ENCODE results near the gene TXN2.
"Not testable (repeated sequence)": the region's sequence is repeated elsewhere in the genome, so short reads cannot be mapped to it uniquely, and the experiment has no call there.

The TXN2 gene

DNA sequence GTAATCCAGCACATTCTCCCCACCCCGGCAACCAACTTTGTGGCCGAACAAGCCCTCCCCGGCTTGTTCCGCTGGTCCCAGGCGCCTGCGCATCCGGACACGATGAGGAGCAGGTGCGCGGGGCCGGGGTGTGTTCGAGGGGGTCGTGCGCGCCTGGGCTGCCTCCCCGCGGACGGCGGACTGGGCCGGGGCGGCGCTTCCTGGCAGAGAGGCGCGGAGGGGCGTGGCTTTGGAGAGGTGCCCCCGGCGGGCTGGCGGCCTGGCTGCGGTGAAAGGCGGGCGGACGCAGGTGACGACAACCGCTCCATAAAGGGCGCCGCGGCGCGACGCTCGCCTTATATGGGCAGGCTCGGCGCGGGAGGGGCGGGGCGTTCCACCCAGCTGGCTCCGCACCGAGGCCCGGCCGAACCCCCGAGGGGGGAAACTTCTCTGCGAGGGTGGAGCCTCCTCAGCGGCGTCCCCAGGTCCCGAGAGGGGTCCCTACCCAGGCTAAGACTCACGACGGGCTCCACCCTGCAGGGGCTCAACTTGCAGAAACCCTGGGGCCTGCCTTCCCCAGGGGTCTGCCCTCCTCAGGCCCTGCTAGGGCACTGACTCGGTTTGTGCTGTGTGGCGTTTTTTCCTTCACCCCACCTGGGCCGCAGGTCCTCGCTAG lies 26.4 kb downstream of the TXN2 start:
- peak; percentile 94 for DNase-seq

DNA sequence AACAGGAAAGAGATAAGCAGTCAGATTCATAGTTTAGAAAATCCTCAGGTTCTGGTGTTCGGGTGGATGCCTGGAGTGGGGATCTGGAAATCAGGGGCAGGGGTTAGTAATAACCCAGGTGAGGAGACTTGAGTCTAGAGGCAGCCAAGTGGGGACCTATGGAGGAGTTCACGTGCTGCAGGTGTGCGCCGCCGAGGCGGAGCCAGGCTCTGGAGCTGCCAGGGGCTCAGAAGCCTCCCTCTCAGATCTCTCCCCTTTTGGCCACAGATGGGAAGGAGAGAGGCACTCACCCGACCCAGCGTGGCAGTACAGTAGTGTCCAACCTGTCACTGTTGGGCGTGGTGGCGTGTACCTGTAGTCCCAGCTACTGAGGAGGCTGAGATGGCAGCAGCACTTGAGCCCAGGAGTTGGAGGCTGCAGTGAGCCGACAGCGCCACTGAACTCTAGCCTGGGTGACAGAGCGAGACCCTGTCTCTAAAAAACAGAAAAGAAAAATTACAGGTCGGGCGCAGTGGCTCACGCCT lies 27.5 kb downstream of the TXN2 start:
- no peak for DNase-seq

DNA sequence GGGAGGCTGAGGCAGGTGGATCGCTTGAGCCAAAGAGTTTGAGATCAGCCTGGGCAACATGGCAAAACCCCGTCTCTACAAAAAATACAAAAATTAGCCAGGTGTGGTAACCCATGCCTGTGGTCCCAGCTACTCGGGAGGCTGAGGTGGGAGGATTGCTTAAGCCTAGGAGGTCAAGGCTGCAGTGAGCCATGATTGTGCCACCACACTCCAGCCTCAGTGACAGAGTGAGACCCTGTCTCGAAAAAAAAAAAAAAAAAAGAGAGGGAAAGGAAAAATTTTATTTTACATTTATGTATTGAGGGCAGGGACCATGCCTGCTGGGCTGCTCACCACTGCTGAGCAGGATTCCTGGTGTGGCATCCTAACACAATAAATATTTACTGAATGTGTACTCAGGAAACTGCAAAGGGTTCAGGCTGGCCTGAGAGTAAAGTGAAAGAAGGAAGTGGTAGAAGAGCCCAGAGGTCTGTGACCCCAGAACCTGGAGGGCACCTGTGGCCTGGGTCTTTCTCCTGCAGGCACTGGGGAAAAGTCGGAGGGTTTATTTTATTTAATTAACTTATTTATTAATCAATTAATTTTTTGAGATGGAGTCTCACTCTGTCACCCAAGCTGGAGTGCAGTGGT lies 28.3 kb downstream of the TXN2 start:
- not testable (repeated sequence) for DNase-seq

DNA sequence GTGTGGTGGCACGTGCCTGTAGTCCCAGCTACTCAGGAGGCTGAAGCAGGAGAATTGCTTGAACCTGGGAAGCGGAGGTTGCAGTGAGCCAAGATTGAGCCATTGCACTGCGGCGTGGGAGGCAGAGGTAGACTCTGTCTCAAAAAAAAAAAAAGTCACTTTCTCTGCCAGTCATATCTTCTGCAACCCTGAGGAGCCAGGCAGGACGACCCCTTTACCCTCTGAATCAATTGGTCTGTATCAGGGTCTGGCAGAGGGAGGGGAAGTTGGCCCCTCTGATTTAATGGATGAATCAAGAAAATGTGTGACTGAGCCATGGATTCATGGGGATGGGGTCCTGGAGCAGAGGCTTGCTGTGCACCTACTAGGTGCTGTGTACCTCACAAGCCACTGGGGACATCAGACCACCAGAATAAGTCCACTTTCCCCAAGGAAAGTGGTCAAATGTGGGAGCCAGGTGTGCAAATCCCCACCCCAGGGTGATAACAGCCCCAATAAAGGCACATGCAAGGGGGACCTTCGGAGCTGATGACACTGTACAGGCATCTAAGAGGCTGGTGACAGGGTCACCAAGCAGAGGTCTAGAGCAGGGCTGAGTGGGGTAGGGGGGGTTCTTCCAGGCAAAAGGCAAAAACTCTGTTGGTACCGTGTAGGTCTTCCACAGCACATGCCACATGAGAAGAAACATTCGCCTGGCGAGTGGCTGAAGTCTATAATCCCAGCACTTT lies 29.0 kb downstream of the TXN2 start:
- no peak for DNase-seq

DNA sequence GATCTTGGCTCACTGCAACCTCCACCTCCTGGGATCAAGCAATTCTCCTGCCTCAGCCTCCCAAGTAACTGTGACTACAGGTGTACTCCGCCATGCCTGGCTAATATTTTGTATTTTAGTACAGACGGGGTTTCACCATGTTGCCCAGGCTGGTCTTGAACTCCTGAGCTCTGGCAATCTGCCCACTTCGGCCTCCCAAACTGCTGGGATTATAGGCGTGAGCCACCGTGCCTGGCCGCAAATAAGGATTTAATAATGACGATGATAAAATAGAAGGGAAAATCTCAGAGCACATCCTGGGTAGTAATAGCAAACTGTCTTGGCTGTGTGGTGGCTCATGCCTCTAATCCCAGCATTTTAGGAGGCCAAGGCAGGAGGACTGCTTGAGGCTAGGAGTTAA lies 30.5 kb downstream of the TXN2 start:
- DNase-seq, result not testable (repeated sequence)

DNA sequence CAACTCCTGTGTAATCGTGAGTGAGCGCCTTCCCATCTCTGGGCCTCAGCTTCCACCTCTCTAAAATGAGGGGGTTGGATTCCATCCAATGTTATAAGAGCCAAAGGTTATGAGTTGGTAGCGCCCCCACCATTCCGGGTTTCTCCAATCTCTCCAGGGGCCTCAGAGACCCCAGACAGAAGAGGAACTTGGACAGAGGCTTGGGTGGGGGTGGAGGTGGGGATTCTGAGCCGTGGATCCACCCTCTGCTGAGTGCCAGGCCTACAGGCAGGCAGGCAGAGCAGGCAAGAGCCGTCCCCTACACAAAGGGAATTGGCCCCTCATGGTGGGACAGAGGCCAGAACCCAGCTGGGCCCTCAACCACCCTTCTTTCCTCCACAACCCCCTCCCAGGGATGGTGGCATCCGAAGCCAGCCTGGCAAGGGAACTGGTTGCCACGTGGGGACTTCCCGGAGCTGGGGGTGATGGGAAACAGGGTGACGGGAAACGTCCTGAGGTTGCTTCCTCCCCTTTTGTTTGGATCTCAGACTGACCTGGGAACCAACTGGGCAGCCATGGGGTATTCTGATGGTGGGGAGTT lies 31.8 kb downstream of the TXN2 start:
- no peak for DNase-seq

DNA sequence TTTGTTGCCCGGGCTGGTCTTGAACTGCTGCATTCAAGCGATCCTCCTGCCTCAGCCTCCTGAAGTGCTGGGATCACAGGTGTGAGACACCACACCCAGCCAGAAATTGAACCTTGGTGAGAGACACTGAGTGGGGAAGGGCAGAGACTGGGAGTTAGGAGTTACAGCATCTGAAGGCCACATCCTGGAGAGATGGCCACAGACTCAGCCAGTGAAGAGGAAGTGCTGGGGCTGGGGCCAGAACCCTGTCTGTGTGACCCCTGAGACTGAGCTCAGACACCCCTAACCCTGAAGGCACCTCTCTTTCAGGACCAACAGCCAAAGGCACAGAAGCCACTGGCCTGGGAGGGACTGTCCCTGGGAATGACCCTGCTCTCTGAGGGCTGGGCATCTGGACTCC lies 33.8 kb downstream of the TXN2 start:
- no peak for DNase-seq

DNA sequence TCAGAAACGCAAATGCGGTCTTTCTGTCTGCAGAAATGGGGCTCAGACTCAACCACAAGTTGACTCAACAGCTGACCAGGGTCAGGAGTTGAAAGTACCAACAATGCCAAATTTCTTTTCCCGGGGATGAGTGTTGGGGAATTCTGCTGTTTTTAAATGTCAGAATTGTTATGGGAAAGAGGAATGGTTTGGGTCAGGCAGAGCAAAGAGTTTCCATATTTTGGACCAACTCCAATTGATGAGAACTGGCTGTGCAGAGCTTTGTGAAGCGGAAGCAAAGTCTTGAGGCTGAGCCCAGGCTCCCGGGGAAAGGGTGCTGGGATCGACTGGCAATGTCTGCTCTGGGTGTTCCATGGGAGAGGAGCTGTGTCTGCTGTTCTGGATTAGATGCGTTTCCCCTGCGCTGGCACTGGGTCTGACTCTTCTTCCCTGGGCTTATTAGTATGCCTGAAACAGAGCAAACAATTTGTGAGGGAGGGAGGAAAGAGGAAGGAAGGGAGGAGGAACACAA lies 36.2 kb downstream of the TXN2 start:
- DNase-seq, result no peak

DNA sequence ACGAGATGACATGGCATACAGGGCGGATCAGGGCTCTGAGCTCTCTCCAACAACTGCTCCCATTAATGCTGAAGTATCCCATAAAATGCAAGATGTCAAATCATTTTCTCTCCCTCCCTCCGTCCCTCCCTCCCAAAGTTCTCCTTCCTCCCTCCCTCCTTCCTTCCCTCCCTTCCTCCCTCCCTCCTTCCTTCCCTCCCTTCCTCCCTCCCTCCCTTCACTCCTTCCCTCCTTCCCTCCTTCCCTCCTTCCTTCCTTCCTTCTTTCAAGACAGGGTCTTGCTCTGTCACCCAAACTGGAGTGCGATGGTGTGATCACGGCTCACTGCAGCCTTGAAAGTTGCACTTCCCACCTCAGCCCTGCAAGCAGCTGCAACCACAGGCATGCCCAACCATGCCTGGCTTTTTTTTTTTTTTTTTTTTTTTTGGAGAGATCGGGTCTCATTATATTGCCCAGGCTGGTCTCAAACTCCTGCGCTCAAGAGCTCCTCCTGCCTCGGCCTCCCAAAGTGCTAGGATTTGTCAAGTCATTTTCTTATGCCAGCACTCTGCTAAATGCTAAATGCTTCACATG lies 38.2 kb downstream of the TXN2 start:
- no peak for DNase-seq

DNA sequence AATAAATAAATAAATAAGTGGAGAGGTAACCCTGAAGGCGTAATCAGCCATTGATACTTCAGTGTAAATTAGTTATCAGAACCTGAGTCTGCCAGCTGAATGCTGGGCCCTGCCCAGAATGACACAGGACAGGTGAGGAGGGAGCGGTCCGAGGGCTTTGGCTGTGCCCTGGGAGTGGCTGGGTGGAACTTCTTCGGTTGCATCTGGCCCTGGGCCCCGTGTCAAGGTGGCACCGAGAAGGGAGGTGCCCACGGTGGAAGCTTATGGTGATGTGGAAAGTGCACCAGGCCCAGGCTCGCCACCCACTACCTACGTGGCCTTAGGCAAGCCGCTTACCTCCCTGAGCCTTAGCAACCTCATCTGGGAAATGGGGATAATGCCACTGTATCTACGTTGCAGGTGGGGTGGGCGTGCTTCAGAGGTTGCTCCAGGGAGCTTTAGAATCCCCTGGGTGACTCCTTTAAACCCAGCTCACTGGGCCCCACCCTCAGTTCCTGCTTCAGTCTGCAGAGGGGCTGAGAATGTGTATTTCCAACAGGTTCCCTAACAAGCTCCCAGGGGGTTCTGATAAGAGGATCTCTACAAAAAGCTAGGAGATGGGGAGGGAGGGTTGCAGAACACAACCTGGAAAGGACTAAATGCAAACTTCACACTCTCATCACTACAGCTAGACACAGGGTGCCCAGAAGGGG lies 38.8 kb downstream of the TXN2 start:
- no peak for DNase-seq

DNA sequence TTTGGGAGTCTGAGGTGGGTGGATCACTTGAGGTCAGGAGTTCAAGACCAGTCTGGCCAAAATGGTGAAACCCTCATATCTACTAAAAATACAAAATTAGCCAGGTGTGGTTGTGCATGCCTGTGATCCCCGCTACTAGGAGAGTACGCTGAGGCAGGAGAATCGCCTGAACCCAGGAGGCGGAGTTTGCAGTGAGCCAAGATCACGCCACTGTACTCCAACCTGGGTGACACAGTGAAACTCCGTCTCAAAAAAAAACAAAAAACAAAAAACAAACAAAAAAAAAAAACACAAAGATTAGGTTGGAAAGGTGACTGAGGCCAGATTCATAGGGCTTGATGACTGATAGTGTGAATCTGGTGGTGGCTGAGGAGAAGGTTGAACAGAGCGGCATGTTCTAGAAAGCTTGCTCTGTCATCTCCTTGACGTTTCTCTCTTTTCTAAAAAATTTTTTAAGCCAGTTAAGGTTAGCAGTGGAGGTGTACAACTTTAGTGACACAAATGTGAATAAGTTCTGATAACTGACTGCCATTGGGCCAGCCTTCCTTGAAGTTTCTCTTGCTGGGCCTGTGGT lies 40.9 kb downstream of the TXN2 start:
- no peak for DNase-seq

DNA sequence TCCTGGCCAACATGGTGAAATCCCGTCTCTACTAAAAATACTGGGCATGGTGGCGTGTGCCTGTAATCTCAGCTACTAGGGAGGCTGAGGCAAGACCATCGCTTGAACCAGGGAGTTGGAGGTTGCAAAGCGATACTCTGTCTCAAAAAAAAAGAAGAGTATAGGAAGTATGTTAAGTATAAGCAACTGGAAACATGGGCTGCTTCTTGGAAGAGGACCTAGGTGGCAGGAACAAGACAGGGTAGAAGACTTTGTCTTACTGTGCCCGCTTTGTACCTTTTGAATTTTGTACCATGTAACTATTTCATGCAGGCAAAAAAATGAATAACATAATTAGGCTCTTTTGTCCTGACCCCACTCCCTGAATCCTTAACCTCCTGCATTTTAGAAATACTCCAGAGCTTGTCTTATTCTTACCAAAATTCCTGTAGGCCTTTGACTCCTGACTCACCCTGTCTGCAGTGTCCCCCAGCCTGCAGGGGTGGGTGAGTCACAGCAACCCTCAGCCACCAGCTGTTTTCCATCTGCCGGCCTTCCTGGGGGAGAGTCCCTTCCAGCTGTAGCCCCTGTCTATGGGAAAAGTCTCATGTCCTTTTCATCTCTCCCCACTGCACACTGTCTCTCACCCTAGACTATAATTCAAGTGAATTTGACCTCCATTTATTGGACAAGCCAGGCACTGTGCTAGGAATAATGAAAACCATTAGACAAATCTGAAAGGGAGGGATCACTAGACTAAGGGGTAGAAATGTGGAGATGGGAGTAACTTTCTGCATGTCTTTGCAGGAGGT lies 41.8 kb downstream of the TXN2 start:
- DNase-seq, result no peak

DNA sequence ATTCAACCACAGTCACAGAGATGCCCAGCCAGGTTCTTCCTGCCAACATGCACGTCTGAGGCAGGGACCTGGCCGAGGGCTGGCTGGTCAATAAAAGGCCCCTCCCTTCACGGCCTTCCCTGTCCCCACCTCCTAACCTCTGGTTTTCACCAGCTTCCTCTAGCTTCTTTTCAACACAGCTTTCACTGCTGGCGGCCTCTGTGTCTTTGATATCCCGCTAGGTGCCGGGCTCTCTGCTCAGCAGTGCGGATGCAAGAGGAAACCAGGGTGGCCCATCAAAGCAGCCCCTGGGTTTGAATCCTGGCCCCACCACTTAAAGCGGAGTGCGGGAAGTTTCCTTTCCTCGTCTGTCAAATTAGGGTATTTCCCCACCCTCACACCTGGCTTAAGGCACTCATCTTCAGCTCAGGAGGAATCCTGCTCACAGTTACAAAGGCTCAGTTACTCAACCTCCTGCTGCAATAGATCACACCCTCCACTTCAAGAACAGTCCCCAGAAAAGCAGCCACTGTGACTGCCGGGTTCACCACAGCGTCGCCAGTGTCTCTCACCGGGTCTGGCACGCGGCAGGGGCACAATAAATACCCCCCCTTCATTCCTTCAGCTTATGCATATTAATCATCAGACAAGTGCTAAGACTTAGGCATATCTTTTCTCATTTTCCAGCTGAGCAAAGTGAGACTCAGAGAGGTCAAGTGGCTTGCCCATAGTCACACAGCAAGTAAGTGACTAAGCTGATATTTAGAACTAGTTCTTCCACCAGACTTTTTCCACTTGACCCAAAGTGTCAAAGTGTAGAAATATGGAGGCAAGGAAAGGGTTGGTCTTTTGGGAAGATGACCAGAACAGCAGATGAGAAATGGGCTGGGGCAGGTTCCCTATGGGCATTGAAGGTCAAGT lies 45.7 kb downstream of the TXN2 start:
- peak; percentile 65 for DNase-seq

DNA sequence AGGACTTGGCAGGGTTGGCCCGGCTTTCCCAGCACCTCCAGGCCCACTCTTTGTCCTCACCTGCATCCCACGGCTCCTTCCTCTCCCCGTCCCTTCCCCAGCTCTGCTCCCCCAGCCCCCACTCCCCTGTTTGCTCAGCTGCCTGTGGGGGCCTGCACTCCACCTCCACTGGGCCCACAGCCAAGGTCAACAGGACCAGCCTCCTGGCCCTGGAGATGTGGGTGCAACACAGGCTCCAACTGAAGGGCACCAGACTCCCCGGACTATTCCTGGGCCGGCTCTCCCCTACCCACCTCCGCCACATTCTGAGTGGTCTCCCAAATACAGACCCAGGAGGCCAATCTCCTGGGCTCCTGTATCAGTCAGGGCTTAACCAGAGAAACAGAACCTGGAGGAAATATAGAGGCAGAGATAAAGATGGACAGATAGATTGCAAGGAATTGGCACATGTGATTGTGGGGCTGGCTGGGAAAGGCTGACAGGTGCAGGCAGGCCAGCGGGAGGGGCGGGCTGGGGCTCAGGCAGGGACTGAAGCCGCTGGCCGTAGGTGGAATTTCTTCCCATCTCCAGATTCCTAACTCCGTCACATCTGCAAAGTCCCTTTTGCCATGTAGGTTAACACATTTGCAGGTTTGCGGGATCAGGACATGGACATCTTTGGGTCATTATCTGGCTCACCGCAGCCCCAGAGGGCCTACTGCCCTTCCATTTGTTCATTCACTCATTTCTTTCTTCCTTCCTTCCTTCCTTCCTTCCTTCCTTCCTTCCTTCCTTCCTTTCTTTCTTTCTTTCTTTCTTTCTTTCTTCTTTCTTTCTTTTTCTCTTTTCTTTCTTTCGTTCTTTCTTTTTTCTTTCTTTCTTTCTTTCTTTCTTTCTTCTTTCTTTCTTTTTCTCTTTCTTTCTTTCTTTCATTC lies 47.9 kb downstream of the TXN2 start:
- no peak for DNase-seq

DNA sequence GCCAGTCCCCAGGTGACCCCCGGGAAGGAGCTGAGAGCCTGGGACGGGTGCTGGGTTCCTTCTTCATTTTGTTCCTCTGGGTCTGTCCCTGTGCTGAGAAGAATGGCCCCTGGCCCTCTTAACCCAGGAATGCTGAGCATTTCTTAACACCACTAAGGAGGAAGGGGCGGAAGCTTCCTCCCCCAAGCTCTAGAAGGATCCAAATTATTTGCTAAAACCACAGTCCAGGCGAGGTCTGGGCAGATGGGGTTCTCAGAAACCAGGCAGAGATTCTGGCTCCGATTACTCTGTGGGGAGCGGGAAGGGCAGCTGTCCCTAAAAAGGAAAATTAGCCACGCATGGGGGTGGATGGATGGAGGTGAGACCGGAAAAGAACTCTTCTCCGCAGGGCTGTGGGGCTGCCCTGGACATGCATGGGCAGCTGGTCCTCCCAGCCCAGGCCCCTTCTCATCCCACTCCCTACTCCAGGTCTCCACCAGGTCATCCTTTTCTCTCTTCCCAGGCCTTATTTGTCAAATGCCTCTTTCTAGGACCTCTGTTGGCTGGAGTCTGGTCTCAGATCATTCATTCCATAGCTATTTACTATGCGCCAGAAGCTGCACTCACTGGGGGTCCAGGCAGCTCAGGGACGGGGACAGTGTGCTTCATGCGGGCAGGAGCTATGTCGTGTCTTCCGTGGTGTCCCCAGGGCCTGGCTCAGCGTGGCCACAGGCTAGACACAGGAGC lies 48.7 kb downstream of the TXN2 start:
- DNase-seq, result no peak

DNA sequence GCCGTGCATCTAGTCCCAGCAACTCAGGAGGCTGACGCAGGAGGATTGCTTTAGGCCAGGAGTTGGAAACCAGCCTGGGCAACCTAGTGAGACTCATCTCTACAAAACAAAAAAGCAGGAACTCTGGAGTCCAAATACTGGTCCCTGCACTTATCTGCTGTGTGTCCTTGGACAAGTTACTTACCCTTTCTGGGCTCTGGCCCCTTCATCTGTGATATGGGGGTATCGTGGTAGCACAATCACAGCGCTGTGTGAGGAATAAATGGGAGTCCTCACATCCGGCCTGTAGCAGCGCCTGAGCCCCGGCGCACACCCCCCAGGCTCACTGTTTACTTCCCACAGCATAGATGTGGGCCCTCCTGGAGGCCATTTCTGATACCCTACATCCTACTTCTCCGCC lies 49.5 kb downstream of the TXN2 start:
- DNase-seq, result no peak

DNA sequence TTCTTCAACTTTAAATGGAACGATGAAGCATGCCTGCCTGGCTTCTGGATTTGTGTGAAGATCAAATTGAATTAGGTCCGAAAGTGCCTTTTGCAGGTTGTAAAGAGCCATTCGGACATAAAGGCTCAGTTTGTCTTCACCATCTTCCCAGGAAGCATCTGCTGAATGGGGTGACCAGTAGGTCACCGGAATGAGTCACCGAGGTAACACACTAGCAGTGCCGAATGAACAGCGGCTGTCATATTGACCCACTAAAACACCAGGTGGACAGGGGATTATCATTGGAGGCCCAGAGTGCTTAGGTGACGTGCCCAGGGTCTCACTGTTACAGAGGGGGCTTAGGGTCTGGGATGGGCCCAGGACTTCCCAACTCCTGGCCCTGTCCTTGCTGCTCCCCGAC lies 50.6 kb downstream of the TXN2 start:
- no peak for DNase-seq

DNA sequence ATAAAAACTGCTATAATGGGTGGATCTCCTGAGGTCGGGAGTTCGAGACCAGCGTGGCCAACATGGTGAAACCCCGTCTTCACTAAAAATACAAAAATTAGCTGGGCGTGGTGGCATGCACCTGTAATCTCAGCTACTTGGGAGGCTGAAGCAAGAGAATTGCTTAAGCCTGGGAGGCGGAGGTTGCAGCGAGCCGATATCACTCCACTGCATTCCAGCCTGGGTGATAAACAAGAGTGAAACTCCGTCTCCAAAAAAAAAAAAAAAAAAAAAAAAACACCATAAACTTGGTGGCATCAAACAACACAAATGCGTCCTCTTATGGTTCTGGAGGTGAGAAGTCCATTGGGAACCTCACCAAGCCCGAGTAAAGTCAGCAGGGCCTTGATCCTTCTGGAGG lies 53.5 kb downstream of the TXN2 start:
- DNase-seq, result not testable (repeated sequence)
